Measurements from ENCODE around the gene NTRK2. TPM values are rescaled to one million over a fixed set of nuclear protein-coding genes. Genes with fewer than 3 reads are reported as not detected.

The NTRK2 gene
- polyA plus RNA-seq, 1 donor = 1.2 TPM

- WGBS (ENCODE audit: insufficient coverage, low lambda C conversion rate) = 86% methylated on average over 2 of the region's 7 CpGs
- H3K27me3 ChIP-seq (ENCODE audit: control insufficient read depth, insufficient read depth, low read length) = no peaks in the 10 kb centered on the region
- H3K4me1 ChIP-seq (ENCODE audit: control insufficient read depth, insufficient read depth, low read length) = no peaks in the 10 kb centered on the region
- no peak for DNase-seq
- H3K36me3 ChIP-seq (ENCODE audit: control insufficient read depth, insufficient read depth, low read length) = no peaks in the 10 kb centered on the region
- H3K9me3 ChIP-seq (ENCODE audit: control insufficient read depth, low read depth, low read length) = peaks cover 3% of the 10 kb centered on the region
- H3K27ac ChIP-seq (ENCODE audit: low read length) = no peak overlapping the region
- no peak overlapping the region for H3K4me3 ChIP-seq (ENCODE audit: low read length)
Observed at GRCh38 chr9:84845956-84846900, 176.7 kb downstream of the NTRK2 start.

GRCh38 chr9:84846906-84847305 is 177.4 kb downstream of the NTRK2 start:
- no peaks in the 10 kb centered on the region for H3K4me1 ChIP-seq (ENCODE audit: control insufficient read depth, insufficient read depth, low read length)
- no peak overlapping the region for H3K4me3 ChIP-seq (ENCODE audit: low read length)
- H3K36me3 ChIP-seq (ENCODE audit: control insufficient read depth, insufficient read depth, low read length) = no peaks in the 10 kb centered on the region
- DNase-seq = no peak
- H3K9me3 ChIP-seq (ENCODE audit: control insufficient read depth, low read depth, low read length) = peaks cover 3% of the 10 kb centered on the region
- H3K27me3 ChIP-seq (ENCODE audit: control insufficient read depth, insufficient read depth, low read length) = no peaks in the 10 kb centered on the region
- no peak overlapping the region for H3K27ac ChIP-seq (ENCODE audit: low read length)

- WGBS (ENCODE audit: insufficient coverage, low lambda C conversion rate) = no CpG with 5 or more reads among the region's 2 CpGs
Observed at GRCh38 chr9:84849049-84849448, 179.5 kb downstream of the NTRK2 start.

GRCh38 chr9:84850830-84851392 is 181.4 kb downstream of the NTRK2 start:
- 100% methylated on average over 1 of the region's 4 CpGs for WGBS (ENCODE audit: insufficient coverage, low lambda C conversion rate)
- Histone ChIP-seq H3K9me3 (ENCODE audit: control insufficient read depth, low read depth, low read length) (peaks cover 3% of the 10 kb centered on the region), H3K27ac (ENCODE audit: low read length) (no peak overlapping the region), H3K4me3 (ENCODE audit: low read length) (no peak overlapping the region), H3K36me3 (ENCODE audit: control insufficient read depth, insufficient read depth, low read length) (no peaks in the 10 kb centered on the region), H3K4me1 (ENCODE audit: control insufficient read depth, insufficient read depth, low read length) (no peaks in the 10 kb centered on the region), H3K27me3 (ENCODE audit: control insufficient read depth, insufficient read depth, low read length) (no peaks in the 10 kb centered on the region)
- no peak for DNase-seq

More at GRCh38 chr9:84849049-84849448, 179.5 kb downstream of the NTRK2 start:
- H3K9me3 ChIP-seq (ENCODE audit: control insufficient read depth, low read depth, low read length) = peaks cover 3% of the 10 kb centered on the region
- no peaks in the 10 kb centered on the region for H3K27me3 ChIP-seq (ENCODE audit: control insufficient read depth, insufficient read depth, low read length)
- H3K36me3 ChIP-seq (ENCODE audit: control insufficient read depth, insufficient read depth, low read length) = no peaks in the 10 kb centered on the region
- H3K4me3 ChIP-seq (ENCODE audit: low read length) = no peak overlapping the region
- H3K4me1 ChIP-seq (ENCODE audit: control insufficient read depth, insufficient read depth, low read length) = no peaks in the 10 kb centered on the region
- no peak for DNase-seq
- no peak overlapping the region for H3K27ac ChIP-seq (ENCODE audit: low read length)

- Histone ChIP-seq H3K27me3 (ENCODE audit: control insufficient read depth, insufficient read depth, low read length) (no peaks in the 10 kb centered on the region), H3K36me3 (ENCODE audit: control insufficient read depth, insufficient read depth, low read length) (no peaks in the 10 kb centered on the region), H3K4me3 (ENCODE audit: low read length) (no peak overlapping the region), H3K9me3 (ENCODE audit: control insufficient read depth, low read depth, low read length) (peaks cover 3% of the 10 kb centered on the region), H3K27ac (ENCODE audit: low read length) (no peak overlapping the region), H3K4me1 (ENCODE audit: control insufficient read depth, insufficient read depth, low read length) (no peaks in the 10 kb centered on the region)
- no CpG with 5 or more reads among the region's 10 CpGs for WGBS (ENCODE audit: insufficient coverage, low lambda C conversion rate)
- DNase-seq = no peak
Observed at GRCh38 chr9:84851935-84852585, 182.5 kb downstream of the NTRK2 start.

- peaks cover 3% of the 10 kb centered on the region for H3K9me3 ChIP-seq (ENCODE audit: control insufficient read depth, low read depth, low read length)
- no CpG with 5 or more reads among the region's 1 CpG for WGBS (ENCODE audit: insufficient coverage, low lambda C conversion rate)
- no peak overlapping the region for H3K4me3 ChIP-seq (ENCODE audit: low read length)
- no peaks in the 10 kb centered on the region for H3K27me3 ChIP-seq (ENCODE audit: control insufficient read depth, insufficient read depth, low read length)
- H3K36me3 ChIP-seq (ENCODE audit: control insufficient read depth, insufficient read depth, low read length) = no peaks in the 10 kb centered on the region
- H3K4me1 ChIP-seq (ENCODE audit: control insufficient read depth, insufficient read depth, low read length) = no peaks in the 10 kb centered on the region
- no peak overlapping the region for H3K27ac ChIP-seq (ENCODE audit: low read length)
- no peak for DNase-seq
Observed at GRCh38 chr9:84852617-84853301, 183.2 kb downstream of the NTRK2 start.

- WGBS (ENCODE audit: insufficient coverage, low lambda C conversion rate) = no CpG with 5 or more reads among the region's 4 CpGs
- no peak overlapping the region for H3K27ac ChIP-seq (ENCODE audit: low read length)
- no peaks in the 10 kb centered on the region for H3K9me3 ChIP-seq (ENCODE audit: control insufficient read depth, low read depth, low read length)
Observed at GRCh38 chr9:84856181-84856632, 186.7 kb downstream of the NTRK2 start.

GRCh38 chr9:84857211-84857610 is 187.7 kb downstream of the NTRK2 start:
- 100% methylated on average over 1 of the region's 1 CpG for WGBS (ENCODE audit: insufficient coverage, low lambda C conversion rate)
- H3K36me3 ChIP-seq (ENCODE audit: control insufficient read depth, insufficient read depth, low read length) = no peaks in the 10 kb centered on the region
- no peak overlapping the region for H3K27ac ChIP-seq (ENCODE audit: low read length)
- no peak for DNase-seq
- no peaks in the 10 kb centered on the region for H3K27me3 ChIP-seq (ENCODE audit: control insufficient read depth, insufficient read depth, low read length)
- H3K4me1 ChIP-seq (ENCODE audit: control insufficient read depth, insufficient read depth, low read length) = no peaks in the 10 kb centered on the region
- H3K9me3 ChIP-seq (ENCODE audit: control insufficient read depth, low read depth, low read length) = no peaks in the 10 kb centered on the region
- H3K4me3 ChIP-seq (ENCODE audit: low read length) = no peak overlapping the region

More at GRCh38 chr9:84856181-84856632, 186.7 kb downstream of the NTRK2 start:
- Histone ChIP-seq H3K27me3 (ENCODE audit: control insufficient read depth, insufficient read depth, low read length) (no peaks in the 10 kb centered on the region), H3K4me3 (ENCODE audit: low read length) (no peak overlapping the region), H3K4me1 (ENCODE audit: control insufficient read depth, insufficient read depth, low read length) (no peaks in the 10 kb centered on the region), H3K36me3 (ENCODE audit: control insufficient read depth, insufficient read depth, low read length) (no peaks in the 10 kb centered on the region)
- DNase-seq = no peak

- no peaks in the 10 kb centered on the region for H3K4me1 ChIP-seq (ENCODE audit: control insufficient read depth, insufficient read depth, low read length)
- no peak overlapping the region for H3K4me3 ChIP-seq (ENCODE audit: low read length)
- 100% methylated on average over 1 of the region's 6 CpGs for WGBS (ENCODE audit: insufficient coverage, low lambda C conversion rate)
- H3K36me3 ChIP-seq (ENCODE audit: control insufficient read depth, insufficient read depth, low read length) = no peaks in the 10 kb centered on the region
- no peak overlapping the region for H3K27ac ChIP-seq (ENCODE audit: low read length)
- H3K9me3 ChIP-seq (ENCODE audit: control insufficient read depth, low read depth, low read length) = no peaks in the 10 kb centered on the region
- H3K27me3 ChIP-seq (ENCODE audit: control insufficient read depth, insufficient read depth, low read length) = no peaks in the 10 kb centered on the region
- DNase-seq = no peak
Observed at GRCh38 chr9:84858364-84858763, 188.8 kb downstream of the NTRK2 start.
